Fibroblast of upper back skin (primary cell): ENCODE results near the gene CDSN.
"Not testable (repeated sequence)": the region's sequence is repeated elsewhere in the genome, so short reads cannot be mapped to it uniquely, and the experiment has no call there.

Source experiments
- DNase-seq: peaks from one replicate; pipeline ENCODE4 v3.0.0-alpha.2; 2013

Gene CDSN

DNA sequence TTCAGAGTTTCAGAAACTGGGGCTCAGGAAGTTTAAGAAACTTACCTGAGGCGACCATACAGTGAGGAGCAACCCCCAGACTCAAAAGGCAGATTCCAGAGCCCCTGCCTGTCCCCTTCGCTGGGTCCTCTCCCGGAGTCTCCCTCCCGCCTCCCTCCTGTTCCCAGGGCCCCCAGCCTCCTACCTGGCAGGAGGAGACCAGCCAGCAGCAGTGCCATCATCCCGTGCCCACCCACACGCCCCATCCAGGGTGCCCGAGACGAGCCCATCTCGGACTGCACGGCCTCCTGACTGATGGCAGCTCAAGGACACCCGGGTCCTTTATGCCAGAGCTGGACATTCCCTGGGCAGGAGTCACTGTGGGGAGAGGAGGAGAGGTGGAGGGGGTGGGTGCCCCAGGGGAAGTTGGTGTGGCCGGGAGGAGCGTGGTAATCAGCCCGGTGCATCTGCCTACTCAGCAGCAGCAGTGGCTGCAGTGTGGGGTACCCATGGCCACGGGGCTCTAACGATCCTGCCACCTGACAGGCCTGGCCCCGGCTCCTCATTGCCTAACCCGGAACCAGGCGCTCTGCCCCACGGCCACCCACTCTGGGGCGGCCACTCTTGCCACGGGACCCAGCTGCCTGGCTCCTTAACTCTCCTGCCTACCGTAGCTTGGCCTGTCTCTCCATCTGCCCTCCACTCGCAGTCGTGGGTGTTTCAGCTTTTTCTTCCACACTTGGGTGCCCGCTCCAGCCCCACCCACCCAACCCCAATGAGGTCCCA, at the start of gene CDSN:
Gene CDSN, minus strand, starts transcription at position 296 of the 765 bp plus-strand sequence. Its CDS starts 27 bp downstream, at position 269.
- DNase-seq = no peak

DNA sequence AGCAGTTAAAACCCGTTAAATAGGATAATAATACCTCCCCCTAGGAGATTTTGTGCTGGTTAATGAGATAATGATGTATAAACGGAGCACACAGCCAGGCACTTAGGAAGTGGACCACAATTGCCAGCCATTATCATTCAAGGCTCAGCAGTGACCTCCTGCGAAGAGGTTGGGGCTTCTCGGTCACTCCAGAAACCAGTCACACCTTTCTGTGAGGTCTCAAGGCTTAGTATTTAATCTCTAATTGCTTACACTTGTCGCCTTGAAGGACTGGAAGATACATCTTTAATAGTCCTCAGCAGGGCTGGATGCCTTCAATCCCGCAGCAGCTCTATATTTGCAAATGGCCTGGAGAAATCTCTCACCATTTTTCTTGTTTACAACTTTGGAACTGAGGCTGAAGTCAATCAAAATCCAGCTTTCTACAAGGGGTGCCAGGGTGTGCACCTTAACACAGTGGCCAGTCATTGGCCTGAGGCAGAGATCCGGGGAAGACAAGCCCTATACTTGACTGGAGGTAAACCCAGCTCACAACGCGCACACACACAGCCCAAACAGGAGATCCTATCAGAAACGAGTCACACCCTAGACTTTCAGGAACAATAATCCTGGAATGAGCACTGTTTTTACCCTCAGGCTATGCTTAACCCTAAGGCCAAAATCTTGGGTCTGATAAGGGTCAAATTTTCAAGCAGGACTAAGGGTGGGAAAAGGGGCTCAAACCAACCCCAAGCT, 49.0 kb upstream of the CDSN start:
- DNase-seq = no peak

DNA sequence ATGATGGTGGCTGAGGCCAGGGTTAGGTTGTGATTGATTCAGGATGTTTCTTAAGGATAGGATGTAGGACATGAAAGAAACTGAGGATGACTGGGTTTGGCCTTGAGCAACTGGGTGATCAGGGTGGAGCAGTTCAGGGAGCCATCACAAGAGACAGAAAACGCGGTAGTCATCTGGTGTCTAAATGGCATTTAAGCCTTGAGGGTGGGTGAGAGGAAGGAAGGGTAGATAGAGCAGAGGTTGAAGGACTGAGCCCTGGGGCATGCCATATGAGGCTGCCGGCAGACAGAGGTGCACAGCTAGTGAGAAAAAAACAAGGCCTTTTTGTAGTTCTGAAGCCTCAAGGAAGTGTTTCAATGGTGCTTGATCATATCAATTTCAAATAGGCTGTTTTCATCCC, 48.4 kb upstream of the CDSN start:
- no peak for DNase-seq

DNA sequence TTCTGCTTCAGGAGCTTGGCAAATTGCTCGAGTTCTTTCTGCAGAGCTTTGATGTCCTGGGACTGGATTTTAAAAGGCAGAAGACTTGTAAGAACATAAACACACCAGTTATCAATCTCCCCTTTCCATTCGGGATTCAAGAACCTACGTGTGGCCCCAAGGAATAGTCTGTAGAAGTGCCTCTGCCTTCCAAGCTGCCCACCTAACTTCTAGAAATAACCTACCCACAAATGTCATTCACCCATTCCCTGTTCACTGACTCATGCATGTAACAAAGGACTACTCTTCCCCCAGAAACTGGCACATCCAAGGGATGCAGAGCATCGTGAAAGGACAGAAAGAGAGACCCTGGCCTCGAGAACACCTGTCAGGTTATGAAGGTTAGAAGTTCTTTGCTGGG, 45.7 kb upstream of the CDSN start:
- no peak for DNase-seq

- DNase-seq = not testable (repeated sequence)
Measured at GRCh38 chr6:31165064-31165832, 45.0 kb upstream of the CDSN start.

DNA sequence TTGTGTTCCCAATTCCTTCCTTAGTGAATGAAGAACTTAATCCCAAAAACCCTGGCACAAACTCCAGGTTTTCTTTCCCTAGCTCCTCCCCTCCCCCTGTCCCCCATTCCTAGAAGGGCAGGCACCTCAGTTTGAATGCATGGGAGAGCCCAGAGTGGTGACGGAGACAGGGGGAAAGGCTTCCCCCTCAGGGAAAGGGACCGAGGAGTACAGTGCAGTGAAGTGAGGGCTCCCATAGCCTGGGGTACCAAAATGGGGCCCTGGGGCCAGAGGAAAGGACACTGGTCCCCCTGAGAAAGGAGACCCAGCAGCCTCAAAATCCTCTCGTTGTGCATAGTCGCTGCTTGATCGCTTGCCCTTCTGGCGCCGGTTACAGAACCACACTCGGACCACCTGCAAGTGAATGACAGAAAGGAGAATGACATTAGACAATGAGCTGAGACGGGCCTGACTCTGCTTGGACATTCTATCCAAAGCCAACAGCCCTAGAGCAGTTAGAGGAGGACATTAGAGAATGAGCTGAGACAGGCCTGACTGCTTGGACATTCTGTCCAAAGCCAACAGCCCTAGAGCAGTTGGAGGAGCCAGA, 44.3 kb upstream of the CDSN start:
- not testable (repeated sequence) for DNase-seq

DNA sequence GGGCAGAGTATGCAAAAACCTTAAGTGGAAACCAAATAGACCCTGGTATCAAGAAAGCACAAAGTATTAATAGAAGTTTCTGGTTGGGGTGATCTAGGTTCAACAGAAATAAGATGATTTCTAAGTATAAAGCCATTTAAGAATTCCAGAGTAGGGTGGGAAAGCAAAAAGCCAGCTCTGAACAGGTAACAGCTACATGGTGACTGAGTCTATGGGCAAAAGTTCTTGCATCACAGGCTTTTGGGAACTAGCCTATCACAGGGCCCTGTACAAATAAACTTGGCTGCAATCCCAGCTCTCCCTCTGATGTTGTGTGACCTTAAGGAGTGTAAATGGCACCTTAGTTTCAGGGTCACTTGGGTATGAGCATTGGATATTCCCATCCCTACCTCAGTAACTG, 43.7 kb upstream of the CDSN start:
- no peak for DNase-seq

DNA sequence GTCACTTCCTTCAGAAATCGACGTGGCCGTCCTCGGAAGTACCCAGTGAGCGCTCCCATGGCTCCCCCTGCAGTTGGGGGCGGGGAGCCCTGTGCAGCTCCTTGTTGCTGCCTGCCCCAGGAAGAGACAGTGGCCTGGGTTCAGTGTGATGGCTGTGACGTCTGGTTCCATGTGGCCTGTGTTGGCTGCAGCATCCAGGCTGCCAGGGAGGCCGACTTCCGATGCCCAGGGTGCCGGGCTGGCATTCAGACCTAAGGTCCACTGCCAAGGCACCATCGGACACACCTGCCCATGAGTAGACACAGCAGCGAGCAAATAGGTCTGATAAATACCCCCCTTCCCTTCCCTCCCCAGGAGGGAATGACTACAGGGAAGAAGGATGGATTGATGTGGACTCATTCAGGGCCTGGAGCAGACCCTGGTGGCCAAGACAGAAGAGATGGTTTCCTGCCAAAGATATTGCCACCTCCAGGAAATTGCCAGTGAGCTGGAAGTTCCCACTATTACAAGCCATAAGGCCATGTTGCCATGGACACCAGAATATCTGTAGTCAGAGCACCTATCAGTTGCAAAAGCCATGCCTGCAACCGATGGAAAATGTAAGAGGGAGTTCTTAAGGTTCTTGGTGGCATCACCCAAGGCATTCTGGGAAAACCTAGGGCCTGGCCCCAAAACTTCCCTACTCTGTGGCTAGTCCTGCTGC, 42.4 kb upstream of the CDSN start:
- no peak for DNase-seq

GRCh38 chr6:31161216-31162126, 41.2 kb upstream of the CDSN start:
- DNase-seq = no peak

GRCh38 chr6:31158863-31159855, 38.9 kb upstream of the CDSN start:
- no peak for DNase-seq

GRCh38 chr6:31158140-31158862, 38.1 kb upstream of the CDSN start, which contains the start of gene TCF19:
Gene TCF19 (plus strand): TSS chr6:31158589. CDS start chr6:31159470, 881 bp downstream.
- peak; percentile 100 for DNase-seq

DNA sequence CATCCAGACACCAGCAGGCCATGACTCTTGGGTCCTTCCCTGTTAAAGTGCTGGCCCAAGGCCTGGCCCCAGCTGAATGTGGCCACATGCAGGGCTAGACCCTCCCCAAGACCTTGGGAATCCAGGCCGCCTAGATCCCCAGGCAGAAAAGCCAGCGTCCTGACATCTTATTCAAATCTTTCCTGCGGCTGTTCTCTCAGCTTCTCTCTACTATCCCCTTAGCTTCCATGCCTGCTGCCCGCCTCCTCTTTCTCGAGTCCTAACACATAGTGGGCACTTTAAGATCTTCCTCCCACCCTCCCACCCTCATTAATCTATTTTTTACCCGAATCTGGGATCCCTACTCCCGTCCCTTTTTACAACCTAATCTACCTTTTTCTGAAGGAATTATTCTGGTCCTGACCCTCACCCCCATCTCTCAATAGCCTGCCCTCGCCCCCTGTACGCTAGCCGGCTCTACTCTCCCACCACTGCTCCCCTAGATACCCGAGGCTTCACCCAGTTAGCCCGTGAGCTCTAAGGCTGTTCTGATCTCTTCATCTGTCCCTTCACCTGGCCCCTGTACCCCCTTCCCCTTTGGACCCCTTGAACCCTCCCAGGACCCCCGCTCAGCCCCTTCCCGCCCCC, 37.4 kb upstream of the CDSN start, which contains the start of gene CCHCR1:
Gene CCHCR1, minus strand, starts transcription at position 290 of the 627 bp plus-strand sequence. Its CDS starts 202 bp downstream, at position 88.
- DNase-seq = no peak

DNA sequence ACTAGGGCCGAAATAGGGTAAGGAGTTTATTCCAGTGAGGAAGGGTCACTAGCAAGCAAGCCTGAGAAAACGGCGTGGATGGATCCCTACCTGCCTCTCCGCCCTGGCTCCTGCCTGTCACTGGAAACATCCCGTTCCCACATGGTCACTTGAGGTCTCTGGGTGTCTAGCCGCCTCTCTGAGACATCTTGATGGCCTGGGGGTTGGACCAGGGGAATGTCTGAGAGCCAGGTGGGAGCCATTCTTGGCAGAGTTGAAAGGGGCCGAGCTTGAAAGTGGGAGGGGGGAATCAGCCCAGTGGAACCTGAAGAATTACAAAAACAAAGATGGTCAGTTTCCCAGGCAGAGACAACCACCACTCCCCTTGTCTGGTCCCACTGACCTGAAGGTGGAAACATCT, 36.4 kb upstream of the CDSN start:
- DNase-seq = no peak

DNA sequence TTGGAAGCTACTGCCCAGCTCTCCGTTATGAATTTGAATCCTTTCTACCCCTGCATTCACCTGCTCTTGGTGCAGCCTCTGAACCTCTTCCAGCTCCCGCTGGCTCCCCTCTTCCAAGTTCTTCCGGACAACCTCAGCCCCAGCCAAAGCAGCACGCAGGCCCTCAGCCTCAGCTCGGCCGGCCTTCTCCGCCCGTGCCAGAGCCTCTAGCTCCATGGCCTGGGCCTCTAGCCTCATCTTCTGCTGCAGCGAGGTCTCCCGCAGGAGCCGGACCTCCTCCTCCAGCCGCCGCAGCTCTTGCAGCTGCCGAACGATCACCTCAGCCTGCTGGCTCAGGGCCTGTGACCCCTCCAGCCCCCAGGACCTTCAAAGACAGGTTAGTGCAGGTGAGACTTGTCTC, 34.2 kb upstream of the CDSN start:
- DNase-seq = no peak

DNA sequence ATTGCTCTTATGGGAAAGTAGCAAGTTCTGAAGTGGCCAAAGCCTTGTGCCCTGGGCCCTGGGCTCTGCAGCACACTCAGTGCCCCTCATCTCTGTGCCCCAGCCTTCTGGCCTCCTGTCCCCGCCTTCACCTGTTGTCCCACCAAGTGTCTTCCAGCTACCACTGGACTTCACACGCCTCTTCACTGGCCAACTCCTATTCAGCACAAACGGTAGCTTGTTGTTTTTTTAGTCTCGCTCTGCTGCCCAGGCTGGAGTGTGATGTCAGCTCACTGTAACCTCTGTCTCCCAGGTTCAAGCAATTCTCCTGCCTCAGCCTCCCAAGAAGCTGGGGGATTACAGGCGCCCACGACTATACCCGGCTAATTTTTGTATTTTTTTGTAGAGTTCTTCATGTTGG, 32.5 kb upstream of the CDSN start:
- DNase-seq = no peak

DNA sequence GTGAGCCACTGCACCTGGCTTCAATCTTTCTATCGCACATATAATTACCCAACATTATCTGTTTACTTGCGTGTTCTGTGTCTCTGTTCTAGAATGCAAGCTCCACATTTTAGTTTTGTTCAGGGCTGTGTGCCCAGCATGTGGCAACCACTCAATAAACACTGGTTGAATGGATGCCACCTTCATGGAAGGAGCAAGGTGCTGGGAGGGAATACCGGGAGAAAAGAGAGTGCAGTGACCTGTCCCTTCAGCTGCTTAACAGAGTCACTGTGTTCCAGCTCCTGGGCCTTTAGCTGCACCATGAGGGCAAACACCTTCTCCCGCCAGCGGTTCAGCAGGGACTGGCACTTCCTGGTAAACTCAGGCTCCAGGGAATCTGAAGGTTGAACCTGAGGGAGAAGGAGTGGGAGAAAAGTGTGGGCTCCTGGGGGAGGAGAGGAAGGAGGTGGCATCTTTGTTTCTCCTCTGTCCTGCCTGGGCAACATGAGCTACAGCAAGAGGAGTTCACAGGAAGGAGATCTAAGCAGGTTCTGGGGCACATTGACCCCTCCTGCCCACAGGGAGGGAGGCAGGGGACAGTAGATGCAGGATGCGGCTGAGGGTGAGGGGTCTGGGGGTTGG, 29.7 kb upstream of the CDSN start:
- no peak for DNase-seq

- DNase-seq = no peak
Measured at GRCh38 chr6:31145386-31145785, 25.1 kb upstream of the CDSN start.

- no peak for DNase-seq
Measured at GRCh38 chr6:31144970-31145340, 24.7 kb upstream of the CDSN start.
